Left lung (tissue), 14 donors: ENCODE results near the gene CDIP1. TPM values are rescaled to one million over a fixed set of nuclear protein-coding genes. Genes with fewer than 3 reads are reported as not detected.

ENCODE experiments used
- ATAC-seq: fragments of 200-7000 bp; cut with Tn5 transposase; one replicate; pipeline ENCODE4 v1.9.1; 2020; ENCODE audit warnings: moderate library complexity
- DNase-seq, 4 donors: peaks; one replicate each; pipeline ENCODE4 v3.0.0-alpha.2; 2013 to 2020
- H3K27ac ChIP-seq, 2 donors: fragments of 200-600 bp; sonication (generic) in 1 of 2; one replicate each; pipeline versions ENCODE4 v1.5.0 to v1.8.0; 2020 to 2021
- H3K27me3 ChIP-seq, 2 donors: fragments of 200-600 bp; sonication (generic) in 1 of 2; one replicate each; pipeline versions ENCODE4 v1.5.0 to v1.8.0; 2020 to 2021
- H3K36me3 ChIP-seq, 2 donors: fragments of 200-600 bp; sonication (generic) in 1 of 2; one replicate each; pipeline versions ENCODE4 v1.5.0 to v1.8.0; 2020 to 2021
- H3K4me1 ChIP-seq, 2 donors: fragments of 200-600 bp; one replicate each; pipeline ENCODE4 v1.8.0; 2021
- H3K4me3 ChIP-seq, 2 donors: fragments of 200-600 bp; sonication (generic) in 1 of 2; one replicate each; pipeline versions ENCODE4 v1.5.0 to v1.8.0; 2020 to 2021; ENCODE audit warnings: mild to moderate bottlenecking in 1 of 2
- H3K9me3 ChIP-seq, 2 donors: fragments of 200-600 bp; sonication (generic) in 1 of 2; one replicate each; pipeline versions ENCODE4 v1.5.0 to v1.8.0; 2020 to 2021
- CTCF ChIP-seq, 2 donors: fragments of 200-600 bp; sonication (generic) in 1 of 2; IDR thresholded peaks; one replicate each; pipeline versions ENCODE4 v1.5.0 to v1.8.0; 2021; ENCODE audit warnings: antibody characterized with exemption in 2 of 2
- intact Hi-C, 2 donors: fragments of 100-400 bp; cut with DNase I; formaldehyde crosslinking; loops; one replicate each; pipeline versions ENCODE4 v1.11.2 to v1.14.2; 2022
- long read RNA-seq, 12 donors: library from polyadenylated mRNA in 2 of 12; unstranded in 2 of 12; transcript quantifications; one replicate each; pipeline ENCODE4 v2.0.0 and lab custom pipeline, GENCODE V29; 2019 to 2026
- polyA plus RNA-seq, 6 donors: library from polyadenylated mRNA; unstranded; fragments of 120-200 nt; gene quantifications; one replicate each; pipeline ENCODE4 v1.2.1, GENCODE V29; 2013; ENCODE audit not compliant: insufficient read length in 6 of 6
- total RNA-seq, 2 donors: library from RNA; stranded (reverse); fragmentation: NEBNext Ultra II Directional; extraction: Animal tissue kit (Norgen Biotek cat#: 25700); gene quantifications; one replicate each; pipeline ENCODE4 v1.2.1, GENCODE V29; 2021
- donor health status: DM: no; HTN: yes; CAD: no.
- donor health status: DM: no; HTN: no; CAD: no.

The CDIP1 gene
- 10 to 100 TPM; 22.2 to 27.0 TPM for total RNA-seq
- 10 to 100 TPM; 18.1 to 26.0 (median 22.6) TPM for polyA plus RNA-seq
- long read RNA-seq, donor 1, transcript CDIP1-209 (6 exons, 2,062 nt): major isoform, 7 of 10 reads
- long read RNA-seq, donor 1, partial matches to known transcripts: 0 of 10 reads
- long read RNA-seq, donor 1, other reads (novel, unspliced or antisense): 0 of 10 reads
- long read RNA-seq, donor 2, partial matches to known transcripts: 0 of 4 reads
- long read RNA-seq, donor 2, other reads (novel, unspliced or antisense): 0 of 4 reads
- long read RNA-seq, donor 3, partial matches to known transcripts: 0 of 6 reads
- long read RNA-seq, donor 3, other reads (novel, unspliced or antisense): 0 of 6 reads
- long read RNA-seq, donor 4, partial matches to known transcripts: 1 of 3 reads
- long read RNA-seq, donor 4, other reads (novel, unspliced or antisense): 1 of 3 reads
- long read RNA-seq, donor 5, partial matches to known transcripts: 0 of 6 reads
- long read RNA-seq, donor 5, other reads (novel, unspliced or antisense): 0 of 6 reads
- long read RNA-seq, donor 6, partial matches to known transcripts: 0 of 4 reads
- long read RNA-seq, donor 6, other reads (novel, unspliced or antisense): 0 of 4 reads
- long read RNA-seq, donor 7, partial matches to known transcripts: 0 of 2 reads
- long read RNA-seq, donor 7, other reads (novel, unspliced or antisense): 0 of 2 reads
- long read RNA-seq, donor 8, partial matches to known transcripts: 0 of 4 reads
- long read RNA-seq, donor 8, other reads (novel, unspliced or antisense): 0 of 4 reads
- long read RNA-seq, donor 9: 0 reads
- long read RNA-seq, donor 10, partial matches to known transcripts: 0 of 2 reads
- long read RNA-seq, donor 10, other reads (novel, unspliced or antisense): 2 of 2 reads
- long read RNA-seq, donor 11: 0 reads
- long read RNA-seq, donor 12, partial matches to known transcripts: 0 of 5 reads
- long read RNA-seq, donor 12, other reads (novel, unspliced or antisense): 0 of 5 reads

GRCh38 chr16:4538350-4539235 lies at the start of gene CDIP1:
Gene CDIP1 (minus strand): TSS chr16:4538773. CDS start chr16:4514130, 24,643 bp downstream.
- ATAC-seq (peak; percentile 97), DNase-seq (peak; percentile 90 to 97 (median 96))
- Histone ChIP-seq H3K36me3 (no peaks in the 10 kb centered on the region), H3K27me3 (peaks cover 0 to 19% of the 10 kb centered on the region in 2 donors), H3K4me3 (peak within 1 kb of the TSS; percentile 80 to 82), H3K27ac (peak within 1 kb of the TSS; percentile 74 to 80), H3K9me3 (peaks cover 0 to 16% of the 10 kb centered on the region in 2 donors), H3K4me1 (peaks cover 5 to 18% of the 10 kb centered on the region in 2 donors)
- intact Hi-C loops: no loop called here
- peak; percentile 12 to 24 for TF ChIP-seq CTCF (IDR thresholded peaks at IDR 0.05)

GRCh38 chr16:4586291-4586690 lies 47.7 kb upstream of the CDIP1 start:
- intact Hi-C loops: loop anchor here in 1 of 2 donors (10.0 kb wide), 1 partner anchor 71 kb away; no protein-coding TSS in a partner anchor
- H3K27me3 ChIP-seq: peaks cover 0 to 12% of the 10 kb centered on the region in 2 donors
- H3K36me3 ChIP-seq: no peaks in the 10 kb centered on the region
- ATAC-seq (no peak), DNase-seq (no peak)
- H3K27ac ChIP-seq: no peak overlapping the region
- no peak overlapping the region for H3K4me3 ChIP-seq
- H3K4me1 ChIP-seq: no peaks in the 10 kb centered on the region
- peaks cover 0 to 9% of the 10 kb centered on the region in 2 donors for H3K9me3 ChIP-seq
- TF ChIP-seq CTCF (IDR thresholded peaks at IDR 0.05): no peak

- TF ChIP-seq CTCF (IDR thresholded peaks at IDR 0.05): no peak
- intact Hi-C loops: loop anchor here in 1 of 2 donors (10.0 kb wide), 1 partner anchor 69 kb away; no protein-coding TSS in a partner anchor
- Histone ChIP-seq H3K36me3 (no peaks in the 10 kb centered on the region), H3K27ac (no peak overlapping the region), H3K4me3 (no peak overlapping the region), H3K4me1 (no peaks in the 10 kb centered on the region), H3K27me3 (peaks cover 0 to 12% of the 10 kb centered on the region in 2 donors), H3K9me3 (peaks cover 0 to 9% of the 10 kb centered on the region in 2 donors)
- DNase-seq (no peak), ATAC-seq (no peak)
Observed at GRCh38 chr16:4583906-4584305, 45.3 kb upstream of the CDIP1 start.

GRCh38 chr16:4580250-4580649 lies 41.7 kb upstream of the CDIP1 start:
- H3K4me1 ChIP-seq: peaks cover 0 to 1% of the 10 kb centered on the region in 2 donors
- H3K36me3 ChIP-seq: no peaks in the 10 kb centered on the region
- H3K27me3 ChIP-seq: peaks cover 0 to 1% of the 10 kb centered on the region in 2 donors
- DNase-seq (no peak), ATAC-seq (peak; percentile 50)
- H3K4me3 ChIP-seq: no peak overlapping the region
- H3K9me3 ChIP-seq: no peaks in the 10 kb centered on the region
- TF ChIP-seq CTCF (IDR thresholded peaks at IDR 0.05): no peak
- no peak overlapping the region for H3K27ac ChIP-seq
- intact Hi-C loops: loop anchor here in 1 of 2 donors (10.0 kb wide), 1 partner anchor 65 kb away; no protein-coding TSS in a partner anchor
